Gastroesophageal sphincter (tissue), 3 donors: ENCODE measurements around the gene IL4.

Experiments used
- CTCF ChIP-seq, 4 experiments: fragments of 200-600 bp in 2 of 4; fragments of 450-650 bp in 2 of 4; sonication (generic) in 1 of 4; IDR thresholded peaks; one replicate each; pipeline ENCODE4 v1.5.1; 2017 to 2019; ENCODE audit warnings: antibody characterized with exemption in 4 of 4, mild to moderate bottlenecking in 2 of 4, moderate library complexity in 2 of 4
- POLR2AphosphoS5 ChIP-seq: sonication (generic); formaldehyde crosslinking; IDR thresholded peaks from one replicate; pipeline ENCODE4 v1.6.1; 2017; ENCODE audit warnings: antibody characterized with exemption

DNA sequence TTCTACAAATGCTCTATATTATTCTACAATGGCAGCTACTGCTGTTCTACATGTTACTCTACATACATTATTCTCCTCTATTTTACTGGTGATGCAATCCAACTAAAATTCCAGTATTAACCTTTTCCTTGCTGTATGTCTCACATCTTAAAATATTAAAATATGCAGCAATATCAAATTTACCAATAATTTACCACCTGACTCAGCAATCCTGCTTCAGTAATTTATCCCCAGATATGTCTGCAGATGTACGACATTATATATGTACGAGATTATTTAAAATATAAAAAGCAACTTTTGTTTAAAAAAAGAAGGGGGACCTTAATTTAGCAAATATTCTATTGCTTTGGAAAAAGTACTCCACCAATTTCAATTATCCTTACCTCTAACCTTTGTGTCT is 52.0 kb downstream of the IL4 start:
- TF ChIP-seq CTCF (IDR thresholded peaks at IDR 0.05) = no peak
- TF ChIP-seq POLR2AphosphoS5 = no peak
